ENCODE data around the gene SNRK. TPM values are rescaled to one million over a fixed set of nuclear protein-coding genes. Genes with fewer than 3 reads are reported as not detected.

SNRK gene
- total RNA-seq, 1 donor from 2014 or later, result 46.3 TPM

GRCh38 chr3:43320288-43320687 is 33.9 kb downstream of the SNRK start:
- Histone ChIP-seq H3K27me3 (no peaks in the 10 kb centered on the region), H3K4me3 (no peak overlapping the region), H3K36me3 (no peaks in the 10 kb centered on the region), H3K9me3 (no peaks in the 10 kb centered on the region), H3K27ac (no peak overlapping the region), H3K4me1 (peaks cover 33% of the 10 kb centered on the region)
- ATAC-seq (no peak), DNase-seq (no peak)
- TF ChIP-seq, protein P1, sequence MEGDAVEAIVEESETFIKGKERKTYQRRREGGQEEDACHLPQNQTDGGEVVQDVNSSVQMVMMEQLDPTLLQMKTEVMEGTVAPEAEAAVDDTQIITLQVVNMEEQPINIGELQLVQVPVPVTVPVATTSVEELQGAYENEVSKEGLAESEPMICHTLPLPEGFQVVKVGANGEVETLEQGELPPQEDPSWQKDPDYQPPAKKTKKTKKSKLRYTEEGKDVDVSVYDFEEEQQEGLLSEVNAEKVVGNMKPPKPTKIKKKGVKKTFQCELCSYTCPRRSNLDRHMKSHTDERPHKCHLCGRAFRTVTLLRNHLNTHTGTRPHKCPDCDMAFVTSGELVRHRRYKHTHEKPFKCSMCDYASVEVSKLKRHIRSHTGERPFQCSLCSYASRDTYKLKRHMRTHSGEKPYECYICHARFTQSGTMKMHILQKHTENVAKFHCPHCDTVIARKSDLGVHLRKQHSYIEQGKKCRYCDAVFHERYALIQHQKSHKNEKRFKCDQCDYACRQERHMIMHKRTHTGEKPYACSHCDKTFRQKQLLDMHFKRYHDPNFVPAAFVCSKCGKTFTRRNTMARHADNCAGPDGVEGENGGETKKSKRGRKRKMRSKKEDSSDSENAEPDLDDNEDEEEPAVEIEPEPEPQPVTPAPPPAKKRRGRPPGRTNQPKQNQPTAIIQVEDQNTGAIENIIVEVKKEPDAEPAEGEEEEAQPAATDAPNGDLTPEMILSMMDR (IDR thresholded peaks at IDR 0.05), result no peak
- intact Hi-C loops (cut with DNase I), result no loop called here

GRCh38 chr3:43323541-43323940 is 37.2 kb downstream of the SNRK start:
- no peak for DNase-seq
- Histone ChIP-seq H3K4me3 (no peak overlapping the region), H3K36me3 (no peaks in the 10 kb centered on the region), H3K4me1 (peaks cover 32% of the 10 kb centered on the region), H3K27me3 (no peaks in the 10 kb centered on the region), H3K27ac (no peak overlapping the region), H3K9me3 (no peaks in the 10 kb centered on the region)
- ATAC-seq, result no peak
- TF ChIP-seq, protein P1 (IDR thresholded peaks at IDR 0.05), result no peak
- intact Hi-C loops (cut with DNase I), result no loop called here

- ATAC-seq, result peak; percentile 74
- H3K4me1 ChIP-seq, result peaks cover 34% of the 10 kb centered on the region
- TF ChIP-seq, protein P1 (IDR thresholded peaks at IDR 0.05), result no peak
Measured at GRCh38 chr3:43326891-43327581, 40.7 kb downstream of the SNRK start.

DNA sequence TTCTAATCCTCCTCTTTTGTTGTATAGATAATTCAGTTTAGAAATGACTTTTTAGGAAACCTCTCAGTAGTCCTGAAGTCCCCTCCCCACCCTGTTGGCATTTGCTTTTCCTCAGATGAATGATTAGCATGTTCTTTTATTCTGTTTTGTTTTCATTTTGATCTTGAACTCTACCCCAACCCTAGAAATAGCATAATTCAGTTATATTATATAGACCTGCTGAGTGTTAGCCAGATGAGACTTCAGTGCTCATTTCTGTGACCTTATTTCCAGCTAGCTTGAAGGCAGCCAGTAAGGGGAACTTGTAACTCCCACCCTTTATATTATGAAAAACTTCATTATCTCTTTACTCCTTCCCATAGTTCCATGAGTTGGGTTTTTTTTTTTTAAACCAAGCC is 41.2 kb downstream of the SNRK start:
- H3K27me3 ChIP-seq, result no peaks in the 10 kb centered on the region
- ATAC-seq (peak; percentile 45), DNase-seq (no peak)
- intact Hi-C loops (cut with DNase I), result no loop called here
- peak overlapping the region; percentile 61 for H3K27ac ChIP-seq
- TF ChIP-seq, protein P1 (IDR thresholded peaks at IDR 0.05), result no peak
- H3K4me1 ChIP-seq, result peaks cover 34% of the 10 kb centered on the region
- H3K4me3 ChIP-seq, result no peak overlapping the region
- peaks cover 10% of the 10 kb centered on the region for H3K36me3 ChIP-seq
- H3K9me3 ChIP-seq, result no peaks in the 10 kb centered on the region

More at GRCh38 chr3:43326891-43327581, 40.7 kb downstream of the SNRK start:
- H3K9me3 ChIP-seq, result no peaks in the 10 kb centered on the region
- H3K27me3 ChIP-seq, result no peaks in the 10 kb centered on the region
- intact Hi-C loops (cut with DNase I), result no loop called here
- no peak overlapping the region for H3K4me3 ChIP-seq
- H3K27ac ChIP-seq, result peak overlapping the region; percentile 61
- no peak for DNase-seq
- H3K36me3 ChIP-seq, result peaks cover 4% of the 10 kb centered on the region

GRCh38 chr3:43328653-43329052 is 42.3 kb downstream of the SNRK start:
- DNase-seq (no peak), ATAC-seq (no peak)
- Histone ChIP-seq H3K4me1 (peaks cover 34% of the 10 kb centered on the region), H3K27me3 (no peaks in the 10 kb centered on the region), H3K9me3 (no peaks in the 10 kb centered on the region), H3K4me3 (no peak overlapping the region), H3K27ac (no peak overlapping the region), H3K36me3 (peaks cover 20% of the 10 kb centered on the region)
- intact Hi-C loops (cut with DNase I), result no loop called here
- TF ChIP-seq, protein P1 (IDR thresholded peaks at IDR 0.05), result no peak

Measured in upper lobe of right lung (tissue), 1 donor.